OCI-LY1 (cell line): ENCODE results near the gene PDGFA.

Experiments used
- EZH2 ChIP-seq: fragments of 200-600 bp; sonication (generic), shearing (Covaris generic); IDR thresholded peaks from 2 replicates; pipeline ENCODE4 v1.8.0; 2017; ENCODE audit warnings: borderline replicate concordance, mixed run types, mild to moderate bottlenecking, antibody characterized with exemption, low read length, moderate library complexity, mixed read lengths
- TF ChIP-seq, protein P1 (sequence below): fragments of 200-600 bp; sonication (generic), shearing (Covaris generic); IDR thresholded peaks from 2 replicates; pipeline ENCODE4 v1.5.1; 2017; ENCODE audit warnings: mild to moderate bottlenecking, antibody characterized with exemption, low read length, moderate library complexity, mixed read lengths

DNA sequence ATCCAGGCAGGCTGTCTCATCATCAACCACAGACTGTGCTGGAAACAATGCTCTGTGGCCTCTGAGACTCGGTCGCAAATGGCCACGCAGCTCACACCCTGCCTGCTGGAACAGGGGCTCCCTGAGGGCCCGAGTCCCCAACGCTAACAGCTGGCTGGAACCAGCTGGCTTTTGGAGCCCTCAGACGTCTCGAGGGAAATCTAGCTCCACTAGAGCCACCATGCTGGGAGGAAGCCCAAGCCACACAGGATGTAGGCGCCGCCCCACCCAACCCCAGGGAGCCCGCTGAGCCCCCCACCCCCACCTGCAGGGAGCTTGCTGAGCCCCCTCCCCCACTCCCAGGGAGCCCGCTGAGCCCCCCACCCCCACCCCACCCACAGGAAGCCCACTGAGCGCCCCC is 21.4 kb upstream of the PDGFA start:
- TF ChIP-seq, protein P1, sequence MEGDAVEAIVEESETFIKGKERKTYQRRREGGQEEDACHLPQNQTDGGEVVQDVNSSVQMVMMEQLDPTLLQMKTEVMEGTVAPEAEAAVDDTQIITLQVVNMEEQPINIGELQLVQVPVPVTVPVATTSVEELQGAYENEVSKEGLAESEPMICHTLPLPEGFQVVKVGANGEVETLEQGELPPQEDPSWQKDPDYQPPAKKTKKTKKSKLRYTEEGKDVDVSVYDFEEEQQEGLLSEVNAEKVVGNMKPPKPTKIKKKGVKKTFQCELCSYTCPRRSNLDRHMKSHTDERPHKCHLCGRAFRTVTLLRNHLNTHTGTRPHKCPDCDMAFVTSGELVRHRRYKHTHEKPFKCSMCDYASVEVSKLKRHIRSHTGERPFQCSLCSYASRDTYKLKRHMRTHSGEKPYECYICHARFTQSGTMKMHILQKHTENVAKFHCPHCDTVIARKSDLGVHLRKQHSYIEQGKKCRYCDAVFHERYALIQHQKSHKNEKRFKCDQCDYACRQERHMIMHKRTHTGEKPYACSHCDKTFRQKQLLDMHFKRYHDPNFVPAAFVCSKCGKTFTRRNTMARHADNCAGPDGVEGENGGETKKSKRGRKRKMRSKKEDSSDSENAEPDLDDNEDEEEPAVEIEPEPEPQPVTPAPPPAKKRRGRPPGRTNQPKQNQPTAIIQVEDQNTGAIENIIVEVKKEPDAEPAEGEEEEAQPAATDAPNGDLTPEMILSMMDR, result no peak
- no peak for TF ChIP-seq EZH2
